Measurements from ENCODE around the gene TECPR1.

TECPR1 gene

GRCh38 chr7:98244871-98245270, 7.2 kb downstream of the TECPR1 start:
- no peak for DNase-seq (ENCODE audit: low read depth)
- no peak overlapping the region for H3K4me3 ChIP-seq (ENCODE audit: low read depth, low read length)
- TF ChIP-seq CTCF (IDR thresholded peaks at IDR 0.05; ENCODE audit: control insufficient read depth, extremely low read depth, insufficient read depth), result no peak

GRCh38 chr7:98242934-98243333, 9.1 kb downstream of the TECPR1 start:
- DNase-seq (ENCODE audit: low read depth), result no peak
- TF ChIP-seq CTCF (IDR thresholded peaks at IDR 0.05; ENCODE audit: control insufficient read depth, extremely low read depth, insufficient read depth), result no peak
- no peak overlapping the region for H3K4me3 ChIP-seq (ENCODE audit: low read depth, low read length)

- no peak for DNase-seq (ENCODE audit: low read depth)
- no peak for TF ChIP-seq CTCF (IDR thresholded peaks at IDR 0.05; ENCODE audit: control insufficient read depth, extremely low read depth, insufficient read depth)
- no peak overlapping the region for H3K4me3 ChIP-seq (ENCODE audit: low read depth, low read length)
Observed at GRCh38 chr7:98242342-98242741, 9.7 kb downstream of the TECPR1 start.

GRCh38 chr7:98241674-98242241, 10.3 kb downstream of the TECPR1 start:
- no peak for DNase-seq (ENCODE audit: low read depth)
- H3K4me3 ChIP-seq (ENCODE audit: low read depth, low read length), result no peak overlapping the region
- TF ChIP-seq CTCF (IDR thresholded peaks at IDR 0.05; ENCODE audit: control insufficient read depth, extremely low read depth, insufficient read depth), result no peak

- H3K4me3 ChIP-seq (ENCODE audit: low read depth, low read length), result no peak overlapping the region
- no peak for DNase-seq (ENCODE audit: low read depth)
- peak; percentile 90 for TF ChIP-seq CTCF (IDR thresholded peaks at IDR 0.05; ENCODE audit: control insufficient read depth, extremely low read depth, insufficient read depth)
Observed at GRCh38 chr7:98240961-98241673, 10.9 kb downstream of the TECPR1 start.

- no peak for DNase-seq (ENCODE audit: low read depth)
- TF ChIP-seq CTCF (IDR thresholded peaks at IDR 0.05; ENCODE audit: control insufficient read depth, extremely low read depth, insufficient read depth), result no peak
- H3K4me3 ChIP-seq (ENCODE audit: low read depth, low read length), result no peak overlapping the region
Observed at GRCh38 chr7:98238976-98239375, 13.1 kb downstream of the TECPR1 start.

- no peak for DNase-seq (ENCODE audit: low read depth)
- no peak for TF ChIP-seq CTCF (IDR thresholded peaks at IDR 0.05; ENCODE audit: control insufficient read depth, extremely low read depth, insufficient read depth)
- no peak overlapping the region for H3K4me3 ChIP-seq (ENCODE audit: low read depth, low read length)
Observed at GRCh38 chr7:98238076-98238475, 14.0 kb downstream of the TECPR1 start.

Data from LNCaP clone FGC (cell line).